ENCODE results near the gene LMO1.

Gene LMO1

GRCh38 chr11:8228231-8228630 lies 35.4 kb downstream of the LMO1 start:
- Histone ChIP-seq H3K4me3 (replicated peaks; ENCODE audit: low read depth, low read length) (no peak overlapping the region), H3K27me3 (replicated peaks; ENCODE audit: control insufficient read depth, insufficient read depth, low read length) (no peaks in the 10 kb centered on the region), H3K36me3 (ENCODE audit: control insufficient read depth, insufficient read depth, low read length) (no peaks in the 10 kb centered on the region)
- no peak for TF ChIP-seq CTCF (IDR thresholded peaks at IDR 0.05; ENCODE audit: insufficient read depth, low read length, poor library complexity, severe bottlenecking)
- no peak for DNase-seq (ENCODE audit: extremely low read depth, insufficient read length)

GRCh38 chr11:8227156-8228152 lies 36.2 kb downstream of the LMO1 start:
- no peak for DNase-seq (ENCODE audit: extremely low read depth, insufficient read length)
- Histone ChIP-seq H3K36me3 (ENCODE audit: control insufficient read depth, insufficient read depth, low read length) (no peaks in the 10 kb centered on the region), H3K4me3 (replicated peaks; ENCODE audit: low read depth, low read length) (no peak overlapping the region), H3K27me3 (replicated peaks; ENCODE audit: control insufficient read depth, insufficient read depth, low read length) (no peaks in the 10 kb centered on the region)
- no peak for TF ChIP-seq CTCF (IDR thresholded peaks at IDR 0.05; ENCODE audit: insufficient read depth, low read length, poor library complexity, severe bottlenecking)

- Histone ChIP-seq H3K4me3 (replicated peaks; ENCODE audit: low read depth, low read length) (no peak overlapping the region), H3K36me3 (ENCODE audit: control insufficient read depth, insufficient read depth, low read length) (no peaks in the 10 kb centered on the region), H3K27me3 (replicated peaks; ENCODE audit: control insufficient read depth, insufficient read depth, low read length) (no peaks in the 10 kb centered on the region)
- peak; percentile 24 for DNase-seq (ENCODE audit: extremely low read depth, insufficient read length)
- peak; percentile 93 for TF ChIP-seq CTCF (IDR thresholded peaks at IDR 0.05; ENCODE audit: insufficient read depth, low read length, poor library complexity, severe bottlenecking)
These were observed 38.1 kb downstream of the LMO1 start for GRCh38 chr11:8225589-8226036.

GRCh38 chr11:8224711-8225110 lies 39.0 kb downstream of the LMO1 start:
- H3K4me3 ChIP-seq (replicated peaks; ENCODE audit: low read depth, low read length) = no peak overlapping the region

GRCh38 chr11:8224161-8224591 lies 39.5 kb downstream of the LMO1 start:
- Histone ChIP-seq H3K4me3 (replicated peaks; ENCODE audit: low read depth, low read length) (no peak overlapping the region), H3K36me3 (ENCODE audit: control insufficient read depth, insufficient read depth, low read length) (no peaks in the 10 kb centered on the region), H3K27me3 (replicated peaks; ENCODE audit: control insufficient read depth, insufficient read depth, low read length) (no peaks in the 10 kb centered on the region)
- no peak for DNase-seq (ENCODE audit: extremely low read depth, insufficient read length)
- no peak for TF ChIP-seq CTCF (IDR thresholded peaks at IDR 0.05; ENCODE audit: insufficient read depth, low read length, poor library complexity, severe bottlenecking)

More at GRCh38 chr11:8224711-8225110, 39.0 kb downstream of the LMO1 start:
- Histone ChIP-seq H3K36me3 (ENCODE audit: control insufficient read depth, insufficient read depth, low read length) (no peaks in the 10 kb centered on the region), H3K27me3 (replicated peaks; ENCODE audit: control insufficient read depth, insufficient read depth, low read length) (no peaks in the 10 kb centered on the region)
- DNase-seq (ENCODE audit: extremely low read depth, insufficient read length) = no peak
- TF ChIP-seq CTCF (IDR thresholded peaks at IDR 0.05; ENCODE audit: insufficient read depth, low read length, poor library complexity, severe bottlenecking) = no peak
